H7 (cell line): ENCODE data around the gene ALPG. TPM values are rescaled to one million over a fixed set of nuclear protein-coding genes. Genes with fewer than 3 reads are reported as not detected.
"Not testable (repeated sequence)": the region's sequence is repeated elsewhere in the genome, so short reads cannot be mapped to it uniquely, and the experiment has no call there.

Source experiments
- DNase-seq: peaks from one replicate; pipeline ENCODE4 v3.0.0; 2012
- H3K27me3 ChIP-seq: 2 replicates; pipeline ENCODE4 v1.6.0; 2011; ENCODE audit warnings: mild to moderate bottlenecking, low read length; ENCODE audit not compliant: control insufficient read depth, insufficient read depth
- H3K36me3 ChIP-seq: replicated peaks from 2 replicates; pipeline ENCODE4 v1.5.1; 2011; ENCODE audit warnings: low read length; ENCODE audit not compliant: control insufficient read depth, insufficient read depth
- H3K4me3 ChIP-seq: 2 replicates; pipeline ENCODE4 v1.5.1; 2011; ENCODE audit warnings: low read depth, mild to moderate bottlenecking, control low read depth, low read length, moderate library complexity; ENCODE audit not compliant: insufficient read depth
- total RNA-seq: library from RNA; depleted of rRNA; stranded (reverse); fragments of >200 nt; shearing (Covaris generic); gene quantifications from 2 replicates; pipeline ENCODE4 v1.2.3, GENCODE V29; 2014; rRNA removed

Gene ALPG
- total RNA-seq = 0.21 and 0.89 TPM in 2 replicates

- Histone ChIP-seq H3K36me3 (no peaks in the 10 kb centered on the region), H3K27me3 (no peaks in the 10 kb centered on the region), H3K4me3 (no peak within 1 kb of the TSS)
- DNase-seq = peak; percentile 72
These were observed at the start of gene ALPG for GRCh38 chr2:232406556-232407310. TSS of gene ALPG (plus strand) at chr2:232406844. CDS start at chr2:232406895, 51 bp downstream.

- Histone ChIP-seq H3K27me3 (no peaks in the 10 kb centered on the region), H3K36me3 (no peaks in the 10 kb centered on the region), H3K4me3 (no peak overlapping the region)
- no peak for DNase-seq
These were observed 45.0 kb upstream of the ALPG start for GRCh38 chr2:232361646-232362045.

GRCh38 chr2:232362174-232362900 lies 44.3 kb upstream of the ALPG start:
- no peak for DNase-seq
- Histone ChIP-seq H3K4me3 (no peak overlapping the region), H3K36me3 (no peaks in the 10 kb centered on the region)

GRCh38 chr2:232363064-232363783 lies 43.4 kb upstream of the ALPG start:
- not testable (repeated sequence) for H3K36me3 ChIP-seq, H3K27me3 ChIP-seq, H3K4me3 ChIP-seq
- DNase-seq = peak; percentile 57

More at GRCh38 chr2:232362174-232362900, 44.3 kb upstream of the ALPG start:
- no peaks in the 10 kb centered on the region for H3K27me3 ChIP-seq

- no peak for DNase-seq
- no peaks in the 10 kb centered on the region for H3K27me3 ChIP-seq
- no peak overlapping the region for H3K4me3 ChIP-seq
- no peaks in the 10 kb centered on the region for H3K36me3 ChIP-seq
These were observed 42.6 kb upstream of the ALPG start for GRCh38 chr2:232363784-232364615.

- H3K27me3 ChIP-seq, H3K4me3 ChIP-seq, DNase-seq, H3K36me3 ChIP-seq: not testable (repeated sequence)
These were observed 41.6 kb upstream of the ALPG start for GRCh38 chr2:232364806-232365594.

GRCh38 chr2:232365621-232366321 lies 40.9 kb upstream of the ALPG start:
- Histone ChIP-seq H3K27me3 (no peaks in the 10 kb centered on the region), H3K36me3 (no peaks in the 10 kb centered on the region), H3K4me3 (no peak overlapping the region)
- peak; percentile 91 for DNase-seq

- not testable (repeated sequence) for H3K36me3 ChIP-seq, H3K4me3 ChIP-seq, H3K27me3 ChIP-seq, DNase-seq
These were observed 40.2 kb upstream of the ALPG start for GRCh38 chr2:232366461-232366860.

- DNase-seq = no peak
- Histone ChIP-seq H3K4me3 (no peak overlapping the region), H3K27me3 (no peaks in the 10 kb centered on the region), H3K36me3 (no peaks in the 10 kb centered on the region)
These were observed 39.6 kb upstream of the ALPG start for GRCh38 chr2:232367016-232367415.

- H3K27me3 ChIP-seq = no peaks in the 10 kb centered on the region
- no peak overlapping the region for H3K4me3 ChIP-seq
- H3K36me3 ChIP-seq = no peaks in the 10 kb centered on the region
- peak; percentile 92 for DNase-seq
These were observed 38.9 kb upstream of the ALPG start for GRCh38 chr2:232367591-232368233.

- peak; percentile 76 for DNase-seq
- Histone ChIP-seq H3K4me3 (no peak overlapping the region), H3K36me3 (no peaks in the 10 kb centered on the region), H3K27me3 (no peaks in the 10 kb centered on the region)
These were observed 38.3 kb upstream of the ALPG start for GRCh38 chr2:232368311-232368731.

GRCh38 chr2:232369126-232369951 lies 37.3 kb upstream of the ALPG start:
- H3K36me3 ChIP-seq = no peaks in the 10 kb centered on the region
- peak; percentile 46 for DNase-seq
- H3K4me3 ChIP-seq = no peak overlapping the region
- no peaks in the 10 kb centered on the region for H3K27me3 ChIP-seq
